ENCODE data around the gene PPOX.

PPOX gene

DNA sequence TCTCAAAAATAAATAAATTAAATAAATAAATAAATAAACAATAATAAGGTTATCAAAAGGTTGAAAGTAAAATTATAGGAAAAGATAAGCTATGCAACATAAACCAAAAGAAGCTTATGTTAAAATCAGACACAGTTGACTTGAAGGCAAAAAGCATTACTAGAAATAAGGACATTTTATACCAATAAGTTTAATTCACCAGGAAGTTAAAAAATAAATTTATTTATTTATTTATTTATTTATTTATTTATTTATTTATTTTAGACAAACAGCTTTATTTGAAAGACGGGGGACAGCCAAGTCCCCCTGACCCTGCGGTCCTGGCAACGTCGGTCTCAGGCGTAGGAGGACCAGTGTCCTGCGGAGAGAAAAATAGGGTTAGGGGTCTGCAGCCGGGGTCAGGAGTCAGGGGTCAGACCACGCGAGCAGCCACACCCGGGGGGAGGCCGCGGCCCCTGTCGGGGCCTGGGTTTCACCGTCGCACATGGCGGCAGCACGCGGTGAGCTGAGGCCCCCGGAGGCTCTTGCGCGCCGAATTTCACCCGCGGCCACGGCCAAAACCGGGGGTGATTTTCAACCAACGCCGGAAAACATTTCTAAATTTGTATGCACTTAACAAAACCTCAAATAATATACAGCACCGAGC lies 25.3 kb upstream of the PPOX start:
- Histone ChIP-seq H3K9me3 (ENCODE audit: low read length) (no peaks in the 10 kb centered on the region), H3K79me2 (ENCODE audit: insufficient read depth, low read length) (no peaks in the 10 kb centered on the region), H4K20me1 (ENCODE audit: insufficient read depth, low read length) (no peaks in the 10 kb centered on the region), H3K4me1 (ENCODE audit: insufficient read depth, low read length, severe bottlenecking) (no peaks in the 10 kb centered on the region), H3K9me2 (ENCODE audit: low read depth, low read length) (no peaks in the 10 kb centered on the region), H3F3A (ENCODE audit: insufficient read depth, low read length) (no peaks in the 10 kb centered on the region), H3K4me2 (ENCODE audit: low read length) (no peak overlapping the region), H3K27ac (ENCODE audit: low read depth, low read length, poor library complexity, severe bottlenecking) (no peak overlapping the region), H3K9ac (ENCODE audit: low read length) (no peak overlapping the region), H3K27me3 (ENCODE audit: insufficient read depth, low read length) (no peaks in the 10 kb centered on the region), H3K36me3 (ENCODE audit: insufficient read depth, low read length) (no peaks in the 10 kb centered on the region; the same call in 1 of the 2 replicates), H2AFZ (ENCODE audit: low read length) (no peak overlapping the region), H3K4me3 (ENCODE audit: low read depth, low read length, poor library complexity, severe bottlenecking) (no peak overlapping the region)
- no peak for TF ChIP-seq EZH2 (IDR thresholded peaks at IDR 0.05; ENCODE audit: borderline replicate concordance, low read length)
- TF ChIP-seq, protein P1, sequence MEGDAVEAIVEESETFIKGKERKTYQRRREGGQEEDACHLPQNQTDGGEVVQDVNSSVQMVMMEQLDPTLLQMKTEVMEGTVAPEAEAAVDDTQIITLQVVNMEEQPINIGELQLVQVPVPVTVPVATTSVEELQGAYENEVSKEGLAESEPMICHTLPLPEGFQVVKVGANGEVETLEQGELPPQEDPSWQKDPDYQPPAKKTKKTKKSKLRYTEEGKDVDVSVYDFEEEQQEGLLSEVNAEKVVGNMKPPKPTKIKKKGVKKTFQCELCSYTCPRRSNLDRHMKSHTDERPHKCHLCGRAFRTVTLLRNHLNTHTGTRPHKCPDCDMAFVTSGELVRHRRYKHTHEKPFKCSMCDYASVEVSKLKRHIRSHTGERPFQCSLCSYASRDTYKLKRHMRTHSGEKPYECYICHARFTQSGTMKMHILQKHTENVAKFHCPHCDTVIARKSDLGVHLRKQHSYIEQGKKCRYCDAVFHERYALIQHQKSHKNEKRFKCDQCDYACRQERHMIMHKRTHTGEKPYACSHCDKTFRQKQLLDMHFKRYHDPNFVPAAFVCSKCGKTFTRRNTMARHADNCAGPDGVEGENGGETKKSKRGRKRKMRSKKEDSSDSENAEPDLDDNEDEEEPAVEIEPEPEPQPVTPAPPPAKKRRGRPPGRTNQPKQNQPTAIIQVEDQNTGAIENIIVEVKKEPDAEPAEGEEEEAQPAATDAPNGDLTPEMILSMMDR (IDR thresholded peaks at IDR 0.05; ENCODE audit: low read length): no peak

- Histone ChIP-seq H3F3A (ENCODE audit: insufficient read depth, low read length) (no peaks in the 10 kb centered on the region), H2AFZ (ENCODE audit: low read length) (no peak overlapping the region), H4K20me1 (ENCODE audit: insufficient read depth, low read length) (no peaks in the 10 kb centered on the region), H3K4me1 (ENCODE audit: insufficient read depth, low read length, severe bottlenecking) (no peaks in the 10 kb centered on the region), H3K9me3 (ENCODE audit: low read length) (no peaks in the 10 kb centered on the region), H3K4me2 (ENCODE audit: low read length) (no peak overlapping the region), H3K4me3 (ENCODE audit: low read depth, low read length, poor library complexity, severe bottlenecking) (no peak overlapping the region), H3K9ac (ENCODE audit: low read length) (no peak overlapping the region), H3K79me2 (ENCODE audit: insufficient read depth, low read length) (no peaks in the 10 kb centered on the region), H3K36me3 (ENCODE audit: insufficient read depth, low read length) (no peaks in the 10 kb centered on the region), H3K9me2 (ENCODE audit: low read depth, low read length) (no peaks in the 10 kb centered on the region), H3K27me3 (ENCODE audit: insufficient read depth, low read length) (no peaks in the 10 kb centered on the region), H3K27ac (ENCODE audit: low read depth, low read length, poor library complexity, severe bottlenecking) (no peak overlapping the region)
- no peak for TF ChIP-seq EZH2 (IDR thresholded peaks at IDR 0.05; ENCODE audit: borderline replicate concordance, low read length)
- TF ChIP-seq, protein P1 (IDR thresholded peaks at IDR 0.05; ENCODE audit: low read length): no peak
Measured at GRCh38 chr1:161145832-161146231, 20.4 kb upstream of the PPOX start.

DNA sequence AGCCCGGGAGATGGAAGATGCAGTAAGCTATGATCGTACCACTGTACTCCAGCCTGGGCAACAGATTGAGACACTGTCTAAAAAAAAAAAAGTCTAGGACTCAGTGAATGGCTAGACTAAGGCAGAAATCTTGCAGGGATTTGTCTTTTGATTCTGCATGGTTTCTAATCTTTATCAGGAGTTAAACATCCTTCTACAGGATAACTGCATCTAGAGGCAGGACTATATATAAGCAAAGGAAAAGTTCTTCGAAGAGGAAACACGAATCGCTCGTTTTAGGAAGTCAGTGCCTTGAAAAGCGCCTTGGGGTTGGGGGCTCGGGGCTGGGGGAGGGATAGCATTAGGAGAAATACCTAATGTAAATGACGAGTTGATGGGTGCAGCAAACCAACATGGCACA lies 13.1 kb upstream of the PPOX start:
- H3K9me2 ChIP-seq (ENCODE audit: low read depth, low read length): no peaks in the 10 kb centered on the region
- no peaks in the 10 kb centered on the region for H3K79me2 ChIP-seq (ENCODE audit: insufficient read depth, low read length)
- H3K4me2 ChIP-seq (ENCODE audit: low read length): peak overlapping the region; percentile 63
- peak overlapping the region; percentile 61 for H3K4me3 ChIP-seq (ENCODE audit: low read depth, low read length, poor library complexity, severe bottlenecking)
- peaks cover 9% of the 10 kb centered on the region; the same call in 1 of the 2 replicates for H3K36me3 ChIP-seq (ENCODE audit: insufficient read depth, low read length)
- no peaks in the 10 kb centered on the region for H3K27me3 ChIP-seq (ENCODE audit: insufficient read depth, low read length)
- no peak overlapping the region for H3K27ac ChIP-seq (ENCODE audit: low read depth, low read length, poor library complexity, severe bottlenecking)
- H3F3A ChIP-seq (ENCODE audit: insufficient read depth, low read length): no peaks in the 10 kb centered on the region
- TF ChIP-seq EZH2 (IDR thresholded peaks at IDR 0.05; ENCODE audit: borderline replicate concordance, low read length): no peak
- TF ChIP-seq, protein P1 (IDR thresholded peaks at IDR 0.05; ENCODE audit: low read length): no peak
- no peaks in the 10 kb centered on the region for H3K9me3 ChIP-seq (ENCODE audit: low read length)
- H3K4me1 ChIP-seq (ENCODE audit: insufficient read depth, low read length, severe bottlenecking): peaks cover 20% of the 10 kb centered on the region
- H3K9ac ChIP-seq (ENCODE audit: low read length): peak overlapping the region; percentile 66
- no peaks in the 10 kb centered on the region for H4K20me1 ChIP-seq (ENCODE audit: insufficient read depth, low read length)
- peak overlapping the region; percentile 91 for H2AFZ ChIP-seq (ENCODE audit: low read length)

Measured in OCI-LY1 (cell line).